Gastroesophageal sphincter (tissue), 3 donors: ENCODE measurements around the gene NARF.

Experiments used
- POLR2A ChIP-seq, 2 donors: fragments of 450-650 bp; IDR thresholded peaks; one replicate each; pipeline ENCODE4 v1.6.1; 2017; ENCODE audit warnings: antibody characterized with exemption in 2 of 2, mild to moderate bottlenecking in 2 of 2, moderate library complexity in 1 of 2
- POLR2AphosphoS5 ChIP-seq: sonication (generic); formaldehyde crosslinking; IDR thresholded peaks from one replicate; pipeline ENCODE4 v1.6.1; 2017; ENCODE audit warnings: antibody characterized with exemption
- TF ChIP-seq, protein P1 (sequence below), 4 experiments: fragments of 200-600 bp in 2 of 4; fragments of 450-650 bp in 2 of 4; sonication (generic) in 1 of 4; IDR thresholded peaks; one replicate each; pipeline ENCODE4 v1.5.1; 2017 to 2019; ENCODE audit warnings: antibody characterized with exemption in 4 of 4, mild to moderate bottlenecking in 2 of 4, moderate library complexity in 2 of 4

DNA sequence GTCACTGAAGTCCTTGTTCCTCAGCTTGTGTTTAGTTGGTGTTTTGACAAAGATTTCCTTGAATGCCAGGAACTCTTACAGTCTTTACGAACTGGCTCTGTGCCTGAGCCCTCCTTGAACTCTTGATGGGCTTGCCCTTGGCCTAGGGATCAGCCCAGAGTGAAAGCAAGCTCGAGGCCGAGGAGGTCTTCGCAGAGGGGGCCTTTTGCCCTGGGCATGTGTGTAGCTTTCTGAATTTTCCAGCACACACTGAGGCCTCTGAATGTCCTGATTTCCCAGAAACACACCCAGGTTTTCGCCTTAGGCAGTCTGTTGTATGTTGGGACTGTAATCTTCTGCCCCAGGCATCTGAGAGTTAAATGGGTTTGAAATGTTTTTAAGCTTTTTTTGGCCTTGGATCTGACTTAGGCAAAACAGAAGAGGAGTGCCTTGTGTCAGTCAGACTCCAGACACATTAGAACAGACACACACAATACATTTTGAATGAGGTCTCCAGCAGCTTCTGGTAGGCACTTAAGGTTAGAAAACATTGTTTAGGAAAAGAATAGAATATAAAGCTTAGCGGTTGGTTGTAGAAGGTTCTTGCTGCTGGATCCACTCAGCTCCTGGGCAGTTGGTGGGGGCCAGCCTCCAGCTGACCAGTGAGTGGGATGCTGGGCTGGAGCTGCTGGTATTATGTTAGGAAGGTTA is 78.1 kb downstream of the NARF start:
- TF ChIP-seq, protein P1, sequence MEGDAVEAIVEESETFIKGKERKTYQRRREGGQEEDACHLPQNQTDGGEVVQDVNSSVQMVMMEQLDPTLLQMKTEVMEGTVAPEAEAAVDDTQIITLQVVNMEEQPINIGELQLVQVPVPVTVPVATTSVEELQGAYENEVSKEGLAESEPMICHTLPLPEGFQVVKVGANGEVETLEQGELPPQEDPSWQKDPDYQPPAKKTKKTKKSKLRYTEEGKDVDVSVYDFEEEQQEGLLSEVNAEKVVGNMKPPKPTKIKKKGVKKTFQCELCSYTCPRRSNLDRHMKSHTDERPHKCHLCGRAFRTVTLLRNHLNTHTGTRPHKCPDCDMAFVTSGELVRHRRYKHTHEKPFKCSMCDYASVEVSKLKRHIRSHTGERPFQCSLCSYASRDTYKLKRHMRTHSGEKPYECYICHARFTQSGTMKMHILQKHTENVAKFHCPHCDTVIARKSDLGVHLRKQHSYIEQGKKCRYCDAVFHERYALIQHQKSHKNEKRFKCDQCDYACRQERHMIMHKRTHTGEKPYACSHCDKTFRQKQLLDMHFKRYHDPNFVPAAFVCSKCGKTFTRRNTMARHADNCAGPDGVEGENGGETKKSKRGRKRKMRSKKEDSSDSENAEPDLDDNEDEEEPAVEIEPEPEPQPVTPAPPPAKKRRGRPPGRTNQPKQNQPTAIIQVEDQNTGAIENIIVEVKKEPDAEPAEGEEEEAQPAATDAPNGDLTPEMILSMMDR (IDR thresholded peaks at IDR 0.05) = no peak
- TF ChIP-seq POLR2AphosphoS5 (no peak), POLR2A (IDR thresholded peaks at IDR 0.05) (no peak)
